NB4 (cell line): ENCODE measurements around the gene TTLL6.

Experiments used
- CTCF ChIP-seq: IDR thresholded peaks from one replicate; pipeline ENCODE4 v1.5.1; 2012; ENCODE audit warnings: low read depth, low read length
- MAX ChIP-seq: IDR thresholded peaks from 2 replicates; pipeline ENCODE4 v1.6.1; 2011; ENCODE audit warnings: low read depth, low read length
- POLR2A ChIP-seq: IDR thresholded peaks from 2 replicates; pipeline ENCODE4 v1.6.1; 2011; ENCODE audit warnings: mild to moderate bottlenecking; ENCODE audit not compliant: insufficient read length; ENCODE audit errors: extremely low read depth

- no peak for TF ChIP-seq CTCF
- peak; percentile 79 for TF ChIP-seq POLR2A
- no peak; the same call in 1 of the 2 replicates for TF ChIP-seq MAX
These were observed 14.0 kb upstream of the TTLL6 start, which contains the start of gene CALCOCO2 for GRCh38 chr17:48830840-48831548.
